Upper lobe of left lung (tissue), 6 donors: Measurements from ENCODE around the gene TBC1D32. TPM values are rescaled to one million over a fixed set of nuclear protein-coding genes. Genes with fewer than 3 reads are reported as not detected.
"Not testable (repeated sequence)": the region's sequence is repeated elsewhere in the genome, so short reads cannot be mapped to it uniquely, and the experiment has no call there.

Experiments
- ATAC-seq, 2 donors: fragments of 200-7000 bp; cut with Tn5 transposase; one replicate each; pipeline ENCODE4 v1.9.1; 2022; ENCODE audit warnings: mild to moderate bottlenecking in 2 of 2, moderate library complexity in 2 of 2; ENCODE audit not compliant: low FRiP score in 2 of 2
- DNase-seq, 2 donors: peaks; one replicate each; pipeline ENCODE4 v3.0.0-alpha.2; 2019 to 2020
- H3K27ac ChIP-seq, 4 donors: fragments of 200-600 bp; sonication (generic); one replicate each; pipeline ENCODE4 v1.5.1; 2016 to 2019
- H3K27me3 ChIP-seq, 4 donors: fragments of 200-600 bp; sonication (generic); one replicate each; pipeline ENCODE4 v1.5.1; 2017 to 2019
- H3K36me3 ChIP-seq, 4 donors: fragments of 200-600 bp; sonication (generic); one replicate each; pipeline ENCODE4 v1.5.1; 2016 to 2019
- H3K4me1 ChIP-seq, 4 donors: fragments of 200-600 bp; sonication (generic); one replicate each; pipeline ENCODE4 v1.5.1; 2018 to 2019
- H3K4me3 ChIP-seq, 4 donors: fragments of 200-600 bp; sonication (generic); one replicate each; pipeline ENCODE4 v1.5.1; 2017 to 2019; ENCODE audit warnings: mild to moderate bottlenecking in 2 of 4, moderate library complexity in 1 of 4
- H3K9me3 ChIP-seq, 4 donors: fragments of 200-600 bp; sonication (generic); one replicate each; pipeline ENCODE4 v1.5.1; 2018 to 2019
- EP300 ChIP-seq, 4 donors: sonication (generic); formaldehyde crosslinking; IDR thresholded peaks; one replicate each; pipeline ENCODE4 v1.5.1; 2017; ENCODE audit warnings: antibody characterized with exemption in 4 of 4, control low read depth in 2 of 4
- POLR2A ChIP-seq, 4 donors: fragments of 450-650 bp; IDR thresholded peaks; one replicate each; pipeline ENCODE4 v1.5.1; 2016 to 2017; ENCODE audit warnings: antibody characterized with exemption in 4 of 4, mild to moderate bottlenecking in 2 of 4
- POLR2AphosphoS5 ChIP-seq, 2 donors: sonication (generic); formaldehyde crosslinking; IDR thresholded peaks; one replicate each; pipeline ENCODE4 v1.5.1; 2017; ENCODE audit warnings: antibody characterized with exemption in 2 of 2
- WGBS, 2 donors: methylation state at CpG; one replicate each; pipeline ENCODE4 v1.1.5; 2017 to 2018; 5-methylcytosine and 5-hydroxymethylcytosine counted together
- total RNA-seq, 6 donors: library from RNA; depleted of rRNA in 4 of 6; stranded (reverse); fragments of >200 nt in 4 of 6; gene quantifications; one replicate each; pipeline versions ENCODE4 v1.1.0 to v1.2.1, GENCODE V29; 2016 to 2021
- TF ChIP-seq, protein P1 (sequence below), 6 experiments: fragments of 450-650 bp in 4 of 6; fragments of 200-600 bp in 2 of 6; sonication (generic) in 2 of 6; IDR thresholded peaks; one replicate each; pipeline ENCODE4 v1.5.1; 2016 to 2019; ENCODE audit warnings: antibody characterized with exemption in 6 of 6
- donor health status: DM: no; HTN: no; CAD: no; lungs with moderate emphysema.
- donor health status: DM: no; HTN: yes; CAD: no; lungs with severe emphysema.

The TBC1D32 gene
- total RNA-seq, 6 donors from 2014 or later, result 1.2 to 13.5 (median 5.3) TPM

GRCh38 chr6:121309768-121310469, 24.4 kb downstream of the TBC1D32 start:
- H3K4me3 ChIP-seq, result no peak overlapping the region
- TF ChIP-seq, protein P1, sequence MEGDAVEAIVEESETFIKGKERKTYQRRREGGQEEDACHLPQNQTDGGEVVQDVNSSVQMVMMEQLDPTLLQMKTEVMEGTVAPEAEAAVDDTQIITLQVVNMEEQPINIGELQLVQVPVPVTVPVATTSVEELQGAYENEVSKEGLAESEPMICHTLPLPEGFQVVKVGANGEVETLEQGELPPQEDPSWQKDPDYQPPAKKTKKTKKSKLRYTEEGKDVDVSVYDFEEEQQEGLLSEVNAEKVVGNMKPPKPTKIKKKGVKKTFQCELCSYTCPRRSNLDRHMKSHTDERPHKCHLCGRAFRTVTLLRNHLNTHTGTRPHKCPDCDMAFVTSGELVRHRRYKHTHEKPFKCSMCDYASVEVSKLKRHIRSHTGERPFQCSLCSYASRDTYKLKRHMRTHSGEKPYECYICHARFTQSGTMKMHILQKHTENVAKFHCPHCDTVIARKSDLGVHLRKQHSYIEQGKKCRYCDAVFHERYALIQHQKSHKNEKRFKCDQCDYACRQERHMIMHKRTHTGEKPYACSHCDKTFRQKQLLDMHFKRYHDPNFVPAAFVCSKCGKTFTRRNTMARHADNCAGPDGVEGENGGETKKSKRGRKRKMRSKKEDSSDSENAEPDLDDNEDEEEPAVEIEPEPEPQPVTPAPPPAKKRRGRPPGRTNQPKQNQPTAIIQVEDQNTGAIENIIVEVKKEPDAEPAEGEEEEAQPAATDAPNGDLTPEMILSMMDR (IDR thresholded peaks at IDR 0.05), result no peak
- TF ChIP-seq EP300 (IDR thresholded peaks at IDR 0.05) (no peak), POLR2AphosphoS5 (IDR thresholded peaks at IDR 0.05) (no peak), POLR2A (IDR thresholded peaks at IDR 0.05) (no peak)
- no peaks in the 10 kb centered on the region for H3K4me1 ChIP-seq
- no peaks in the 10 kb centered on the region for H3K9me3 ChIP-seq
- DNase-seq (no peak), ATAC-seq (no peak)
- no peaks in the 10 kb centered on the region for H3K36me3 ChIP-seq
- no peak overlapping the region for H3K27ac ChIP-seq
- 83 to 88% methylated on average over 4 of the region's 4 CpGs for WGBS, 2 donors
- H3K27me3 ChIP-seq, result no peaks in the 10 kb centered on the region

DNA sequence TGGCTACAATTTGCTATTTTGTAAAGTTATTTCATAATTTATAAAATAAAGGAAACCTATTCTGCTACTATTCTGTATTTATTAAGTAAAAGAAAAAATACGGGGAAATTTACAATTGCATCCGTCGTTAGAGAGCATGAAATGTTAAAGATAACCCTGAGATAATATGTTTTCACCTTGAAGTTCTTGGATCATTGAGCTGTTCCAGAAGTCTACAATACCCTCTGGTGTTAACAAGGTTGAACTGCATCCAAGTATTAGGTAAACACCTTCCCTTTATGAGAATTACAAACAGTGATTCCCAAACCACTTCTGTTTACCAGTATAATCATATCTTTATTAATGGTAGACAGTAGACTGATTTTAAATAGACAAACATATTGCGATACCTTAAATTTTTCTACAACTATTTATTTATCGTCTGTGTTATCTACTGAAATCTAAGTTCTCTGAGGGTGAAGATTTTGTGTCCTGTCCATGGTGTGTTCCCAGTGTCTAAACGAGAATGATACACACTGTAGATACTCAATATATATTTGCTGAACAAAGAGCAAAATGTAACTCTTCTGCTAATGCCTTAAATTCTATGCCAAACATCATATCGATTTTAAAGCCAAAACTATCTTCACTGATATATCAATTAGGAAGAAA, 28.2 kb downstream of the TBC1D32 start:
- H3K4me3 ChIP-seq, result no peak overlapping the region
- no peak overlapping the region for H3K27ac ChIP-seq
- no peaks in the 10 kb centered on the region for H3K36me3 ChIP-seq
- ATAC-seq (no peak), DNase-seq (no peak)
- no peaks in the 10 kb centered on the region for H3K27me3 ChIP-seq
- H3K9me3 ChIP-seq, result no peaks in the 10 kb centered on the region
- no peak for TF ChIP-seq POLR2A (IDR thresholded peaks at IDR 0.05)
- TF ChIP-seq, protein P1 (IDR thresholded peaks at IDR 0.05), result peak in 4 of 6 experiments; percentile 13 to 51 (median 34)
- WGBS, 2 donors, result 61 to 62% methylated on average over 7 of the region's 7 CpGs
- H3K4me1 ChIP-seq, result no peaks in the 10 kb centered on the region

DNA sequence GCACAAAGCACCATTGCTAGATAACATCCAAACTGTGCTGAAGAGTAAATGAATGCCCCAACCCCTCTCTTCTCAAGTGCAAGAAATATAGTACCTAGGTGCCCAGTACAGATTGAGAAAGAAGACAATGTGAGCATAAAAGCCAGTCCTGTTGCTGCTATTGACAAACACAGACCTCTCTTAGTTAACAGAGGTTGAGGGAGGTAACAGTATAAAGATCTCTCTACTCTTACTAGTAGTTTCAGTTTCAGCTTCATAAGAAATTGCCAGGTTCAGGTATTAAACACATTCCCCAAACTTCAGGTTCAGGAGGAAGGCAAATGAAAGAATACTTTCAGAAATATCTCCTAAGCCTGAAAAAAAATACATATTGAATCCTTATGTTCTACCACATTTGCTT, 31.4 kb downstream of the TBC1D32 start:
- no peaks in the 10 kb centered on the region for H3K9me3 ChIP-seq
- DNase-seq, result no peak
- H3K4me1 ChIP-seq, result no peaks in the 10 kb centered on the region
- no peak for ATAC-seq
- no peak for TF ChIP-seq POLR2A (IDR thresholded peaks at IDR 0.05)
- TF ChIP-seq, protein P1 (IDR thresholded peaks at IDR 0.05), result no peak
- no peak for TF ChIP-seq POLR2AphosphoS5 (IDR thresholded peaks at IDR 0.05)
- TF ChIP-seq EP300 (IDR thresholded peaks at IDR 0.05), result no peak
- no peaks in the 10 kb centered on the region for H3K36me3 ChIP-seq
- H3K27ac ChIP-seq, result no peak overlapping the region
- H3K4me3 ChIP-seq, result no peak overlapping the region
- H3K27me3 ChIP-seq, result no peaks in the 10 kb centered on the region

- H3K27ac ChIP-seq, H3K4me1 ChIP-seq, H3K27me3 ChIP-seq, ATAC-seq, DNase-seq, H3K4me3 ChIP-seq, H3K36me3 ChIP-seq, H3K9me3 ChIP-seq: not testable (repeated sequence)
- WGBS, 2 donors, result 94 to 97% methylated on average over 3 of the region's 3 CpGs
Observed at GRCh38 chr6:121301156-121301555, 33.1 kb downstream of the TBC1D32 start.

DNA sequence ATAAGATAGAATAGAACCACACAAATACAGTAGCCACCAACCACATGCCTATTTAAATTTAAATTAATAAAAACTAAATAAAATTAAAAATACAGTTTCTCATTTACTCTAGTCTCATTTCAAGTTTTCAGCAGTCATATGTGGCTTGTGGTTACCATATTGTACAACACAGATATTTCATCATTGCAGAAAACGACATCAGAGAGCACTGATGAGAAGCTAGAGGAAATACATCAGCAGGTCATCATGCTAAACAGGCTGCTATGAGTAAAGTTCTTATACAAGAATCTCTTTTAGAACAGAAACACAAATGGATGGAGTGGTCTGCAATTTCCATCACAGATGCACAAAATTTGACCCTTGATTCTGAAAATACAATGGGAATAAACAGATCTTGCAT, 36.6 kb downstream of the TBC1D32 start:
- DNase-seq, result no peak
- H3K27ac ChIP-seq, result no peak overlapping the region
- no peaks in the 10 kb centered on the region for H3K36me3 ChIP-seq
- no peaks in the 10 kb centered on the region for H3K9me3 ChIP-seq
- WGBS, 2 donors, result 59 to 76% methylated on average over 1 of the region's 1 CpG
- no peaks in the 10 kb centered on the region for H3K27me3 ChIP-seq
- no peaks in the 10 kb centered on the region for H3K4me1 ChIP-seq
- ATAC-seq, result no peak
- TF ChIP-seq EP300 (IDR thresholded peaks at IDR 0.05), result no peak
- TF ChIP-seq POLR2AphosphoS5 (IDR thresholded peaks at IDR 0.05), result no peak
- TF ChIP-seq, protein P1 (IDR thresholded peaks at IDR 0.05), result no peak
- no peak for TF ChIP-seq POLR2A (IDR thresholded peaks at IDR 0.05)
- H3K4me3 ChIP-seq, result no peak overlapping the region
